Heart right ventricle (tissue), 16 donors: ENCODE results near the gene DOCK8. TPM values are rescaled to one million over a fixed set of nuclear protein-coding genes. Genes with fewer than 3 reads are reported as not detected.
"Not testable (repeated sequence)": the region's sequence is repeated elsewhere in the genome, so short reads cannot be mapped to it uniquely, and the experiment has no call there.

Experiments
- ATAC-seq, 8 donors: fragments of 200-7000 bp; cut with Tn5 transposase; one replicate each; pipeline ENCODE4 v1.9.1; 2020; ENCODE audit warnings: mild to moderate bottlenecking in 8 of 8, moderate library complexity in 8 of 8, moderate number of reproducible peaks in 1 of 8
- DNase-seq, 2 donors: peaks; one replicate each; pipeline ENCODE4 v3.0.0-alpha.2; 2020
- H3K27ac ChIP-seq, 10 donors: fragments of 200-600 bp; sonication (generic) in 2 of 10; one replicate each; pipeline versions ENCODE4 v1.5.0 to v1.8.0; 2020 to 2022; ENCODE audit warnings: mild to moderate bottlenecking in 3 of 10
- H3K27me3 ChIP-seq, 7 donors: fragments of 200-600 bp; one replicate each; pipeline ENCODE4 v1.8.0; 2021 to 2022; ENCODE audit warnings: mild to moderate bottlenecking in 2 of 7
- H3K36me3 ChIP-seq, 9 donors: fragments of 200-600 bp; sonication (generic) in 1 of 9; one replicate each; pipeline versions ENCODE4 v1.5.0 to v1.8.0; 2020 to 2022; ENCODE audit warnings: mild to moderate bottlenecking in 2 of 9
- H3K4me1 ChIP-seq, 9 donors: fragments of 200-600 bp; sonication (generic) in 1 of 9; one replicate each; pipeline versions ENCODE4 v1.5.0 to v1.8.0; 2020 to 2022; ENCODE audit warnings: mild to moderate bottlenecking in 4 of 9
- H3K4me3 ChIP-seq, 10 donors: fragments of 200-600 bp; sonication (generic) in 2 of 10; one replicate each; pipeline versions ENCODE4 v1.5.0 to v1.8.0; 2020 to 2022; ENCODE audit warnings: mild to moderate bottlenecking in 7 of 10, moderate library complexity in 2 of 10
- H3K9me3 ChIP-seq, 11 donors: fragments of 200-600 bp in 10 of 11; sonication (generic) in 2 of 11; one replicate each; pipeline versions ENCODE4 v1.5.0 to v1.8.0; 2013 to 2022; ENCODE audit warnings: mild to moderate bottlenecking in 2 of 11, control low read depth in 1 of 11, moderate library complexity in 1 of 11
- WGBS, 2 donors: extraction: QIAGEN DNeasy Blood & Tissue Kit; methylation state at CpG; one replicate each; pipeline ENCODE4 v1.1.7; 2013; ENCODE audit warnings: inconsistent platforms in 1 of 2; 5-methylcytosine and 5-hydroxymethylcytosine counted together
- intact Hi-C, 10 donors: fragments of 100-400 bp; cut with DNase I; formaldehyde crosslinking; loops; one replicate each; pipeline versions ENCODE4 v1.11.1 to v1.14.2; 2022
- polyA plus RNA-seq, 2 donors: library from polyadenylated mRNA; stranded (reverse); fragments of 200-250 nt; gene quantifications; one replicate each; pipeline ENCODE4 v1.2.3, GENCODE V29; 2013
- total RNA-seq, 10 donors: library from RNA; stranded (reverse); fragmentation: NEBNext Ultra II Directional in 3 of 10; extraction: Animal tissue kit (Norgen Biotek cat#: 25700) in 3 of 10; gene quantifications; one replicate each; pipeline versions ENCODE4 v1.2.1 to v1.2.4, GENCODE V29; 2021 to 2023
- TF ChIP-seq, protein P1 (sequence below), 9 donors: fragments of 200-600 bp; sonication (generic) in 2 of 9; IDR thresholded peaks; one replicate each; pipeline versions ENCODE4 v1.5.0 to v1.8.0; 2021 to 2022; ENCODE audit warnings: antibody characterized with exemption in 9 of 9, mild to moderate bottlenecking in 5 of 9, moderate library complexity in 1 of 9
- donor health status: Arrhythmogenic right ventricular cardiomyopathy.
- donor health status: ischemic (EF 13 %, LVEDD 7.1; RV severe dilation, severe dysfunction).
- donor health status: healthy with polysubstance abuse.
- donor health status: DM: no; HTN: yes; CAD: no.
- donor health status: DM: no; HTN: no; CAD: no.
- donor health status: ischemic (EF 25% LVEDD 6.9; RV normal size, moderate dysfunction).
- donor health status: ischemic (EF 25% LVEDD 5.7; RV mildly dilated, moderate dysfunction).
- donor health status: healthy.
- donor health status: DM: yes; HTN: yes; CAD: no.
- donor health status: Ischemic cardiomyopathy.
- donor health status: ischemic (EF 35%, LVEDD 5.7; RV mildly dilated, moderate dysfunction).
- donor health status: nonischemic (EF 11% LVEDD 7.7; RV severe dilation, severe dysfunction).
- donor health status: DM: yes; HTN: yes; CAD: no.
- donor health status: PGD.
- donor health status: ischemic (EF 29% LVEDD 5.4; RV normal size, mild dysfunction).
- donor health status: nonischemic (EF 23%, LVEDD 6.1; RV moderate dilation, normal function).

DOCK8 gene
- total and polyA plus RNA-seq, 12 donors: 0.83 to 24.3 (median 2.7) TPM

DNA sequence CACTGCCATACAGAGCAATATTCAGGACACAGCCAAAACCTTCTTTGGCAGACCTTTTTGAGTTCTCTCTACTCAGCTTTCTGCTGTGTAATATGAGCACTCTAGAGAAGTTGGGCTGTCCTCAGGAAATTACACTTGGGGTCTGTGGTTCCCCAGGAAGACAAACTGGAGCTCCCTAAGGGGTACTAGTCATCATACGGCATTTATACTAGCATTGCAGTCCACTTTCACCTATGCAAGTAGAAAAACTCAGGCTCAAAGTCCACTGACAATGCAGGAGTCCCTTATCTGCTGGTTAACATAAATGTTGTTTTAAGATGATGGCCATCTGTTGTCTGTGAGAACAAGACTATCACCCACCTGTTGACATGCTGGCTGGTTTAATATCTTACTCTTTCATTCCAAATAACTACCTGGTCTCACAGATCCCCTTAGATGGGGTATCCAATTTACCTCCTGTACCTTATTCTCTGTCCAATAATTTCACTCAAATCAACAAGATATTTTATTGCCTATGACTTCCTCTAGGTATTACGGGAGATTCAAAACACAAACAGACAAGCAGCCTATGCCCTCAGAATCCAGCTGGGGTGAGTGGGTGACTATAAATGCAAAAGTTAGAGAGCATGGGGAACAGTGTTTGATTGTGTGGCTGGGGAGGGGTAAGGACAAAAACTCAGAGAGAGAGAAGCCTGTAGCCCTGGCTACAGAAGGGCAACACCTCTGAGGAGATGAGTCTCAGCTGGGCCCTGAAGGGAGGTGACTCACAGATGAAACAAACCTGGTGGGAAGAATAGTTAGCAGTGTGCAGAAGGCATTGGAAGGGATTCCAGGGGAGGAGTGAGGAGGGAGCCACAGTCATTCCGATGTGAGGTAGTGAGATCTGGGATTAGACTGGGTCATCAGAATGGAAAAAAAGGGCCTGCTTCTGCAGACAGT is 10.2 kb downstream of the DOCK8 start:
- no peak for DNase-seq
- Histone ChIP-seq H3K36me3 (no peaks in the 10 kb centered on the region), H3K27me3 (peaks cover 0 to 12% (median 0%) of the 10 kb centered on the region in 7 donors), H3K4me3 (no peak overlapping the region), H3K9me3 (peaks cover 0 to 11% (median 0%) of the 10 kb centered on the region in 11 donors), H3K4me1 (peaks cover 0 to 73% (median 0%) of the 10 kb centered on the region in 9 donors), H3K27ac (peak overlapping the region in 1 of 10 donors; percentile 12)
- intact Hi-C loops: loop anchor here in 1 of 10 donors (10.0 kb wide), 1 partner anchor 70 kb away; no protein-coding TSS in a partner anchor
- 63 to 64% methylated on average over 3 of the region's 3 CpGs for WGBS, 2 donors
- TF ChIP-seq, protein P1, sequence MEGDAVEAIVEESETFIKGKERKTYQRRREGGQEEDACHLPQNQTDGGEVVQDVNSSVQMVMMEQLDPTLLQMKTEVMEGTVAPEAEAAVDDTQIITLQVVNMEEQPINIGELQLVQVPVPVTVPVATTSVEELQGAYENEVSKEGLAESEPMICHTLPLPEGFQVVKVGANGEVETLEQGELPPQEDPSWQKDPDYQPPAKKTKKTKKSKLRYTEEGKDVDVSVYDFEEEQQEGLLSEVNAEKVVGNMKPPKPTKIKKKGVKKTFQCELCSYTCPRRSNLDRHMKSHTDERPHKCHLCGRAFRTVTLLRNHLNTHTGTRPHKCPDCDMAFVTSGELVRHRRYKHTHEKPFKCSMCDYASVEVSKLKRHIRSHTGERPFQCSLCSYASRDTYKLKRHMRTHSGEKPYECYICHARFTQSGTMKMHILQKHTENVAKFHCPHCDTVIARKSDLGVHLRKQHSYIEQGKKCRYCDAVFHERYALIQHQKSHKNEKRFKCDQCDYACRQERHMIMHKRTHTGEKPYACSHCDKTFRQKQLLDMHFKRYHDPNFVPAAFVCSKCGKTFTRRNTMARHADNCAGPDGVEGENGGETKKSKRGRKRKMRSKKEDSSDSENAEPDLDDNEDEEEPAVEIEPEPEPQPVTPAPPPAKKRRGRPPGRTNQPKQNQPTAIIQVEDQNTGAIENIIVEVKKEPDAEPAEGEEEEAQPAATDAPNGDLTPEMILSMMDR (IDR thresholded peaks at IDR 0.05): no peak
- no peak for ATAC-seq

- Histone ChIP-seq H3K4me3 (no peak overlapping the region), H3K27me3 (peaks cover 0 to 5% (median 0%) of the 10 kb centered on the region in 7 donors), H3K4me1 (peaks cover 0 to 42% (median 0%) of the 10 kb centered on the region in 9 donors), H3K9me3 (peaks cover 0 to 11% (median 0%) of the 10 kb centered on the region in 11 donors), H3K27ac (peak overlapping the region in 1 of 10 donors; percentile 26), H3K36me3 (no peaks in the 10 kb centered on the region)
- peak in 1 of 8 donors; percentile 45 for ATAC-seq
- intact Hi-C loops: loop anchor here in 1 of 10 donors (10.0 kb wide), 1 partner anchor 67 kb away; no protein-coding TSS in a partner anchor
- 67 to 69% methylated on average over 3 of the region's 3 CpGs for WGBS, 2 donors
- TF ChIP-seq, protein P1 (IDR thresholded peaks at IDR 0.05): no peak
- no peak for DNase-seq
Observed at GRCh38 chr9:227860-228259, 13.2 kb downstream of the DOCK8 start.

DNA sequence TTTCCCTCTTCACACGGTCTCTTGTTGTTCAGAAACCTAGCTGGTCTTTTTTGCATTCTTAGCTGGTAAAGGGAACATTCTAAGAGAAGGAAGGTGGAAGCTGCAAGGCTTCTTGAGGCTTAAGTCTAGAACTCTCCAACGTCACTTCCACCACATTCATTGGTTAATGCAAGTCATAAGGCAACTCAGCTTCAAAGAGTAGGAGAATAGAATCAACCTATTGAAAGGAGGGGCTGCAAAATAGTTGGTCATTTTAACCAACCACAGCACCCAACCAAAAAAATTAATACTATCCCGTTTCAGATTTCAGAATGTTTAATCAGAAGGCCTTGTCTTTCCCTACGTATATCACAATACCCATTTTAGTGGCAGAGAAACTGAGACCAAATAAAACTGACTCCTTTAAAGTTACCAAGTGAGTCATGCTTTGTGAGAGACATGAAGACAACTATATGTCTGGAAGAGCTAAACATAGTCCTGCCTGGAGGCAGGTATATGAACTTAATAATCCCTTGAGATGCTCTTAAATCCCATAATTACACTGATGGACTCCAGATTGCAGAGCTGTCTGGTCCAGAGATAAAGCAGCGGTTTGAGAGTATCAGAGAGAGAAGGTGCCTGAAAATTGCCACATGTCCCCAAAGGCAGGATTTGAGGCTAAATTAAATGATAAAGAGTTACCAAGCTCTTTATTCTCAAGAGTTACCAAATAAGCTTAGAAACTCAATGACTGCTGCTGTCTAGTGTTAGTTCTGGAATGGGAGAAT is 14.4 kb downstream of the DOCK8 start:
- Histone ChIP-seq H3K9me3 (peaks cover 0 to 16% (median 1%) of the 10 kb centered on the region in 11 donors), H3K27ac (no peak overlapping the region), H3K27me3 (no peaks in the 10 kb centered on the region), H3K4me1 (peaks cover 0 to 30% (median 0%) of the 10 kb centered on the region in 9 donors), H3K36me3 (no peaks in the 10 kb centered on the region), H3K4me3 (no peak overlapping the region)
- intact Hi-C loops: loop anchor here in 1 of 10 donors (10.0 kb wide), 1 partner anchor 66 kb away; no protein-coding TSS in a partner anchor
- ATAC-seq (no peak), DNase-seq (no peak)
- TF ChIP-seq, protein P1 (IDR thresholded peaks at IDR 0.05): no peak
- 80% methylated on average over 5 of the region's 5 CpGs for WGBS, 2 donors

GRCh38 chr9:231625-232024 is 17.0 kb downstream of the DOCK8 start:
- H3K27ac ChIP-seq, H3K27me3 ChIP-seq, H3K36me3 ChIP-seq, DNase-seq, ATAC-seq, H3K4me3 ChIP-seq, intact Hi-C loops: not testable (repeated sequence)
- WGBS, 2 donors: 45 to 62% methylated on average over 1 of the region's 1 CpG
- H3K4me1 ChIP-seq: peaks cover 0 to 14% (median 0%) of the 10 kb centered on the region in 9 donors
- H3K9me3 ChIP-seq: peaks cover 0 to 27% (median 3%) of the 10 kb centered on the region in 11 donors

- H3K36me3 ChIP-seq, intact Hi-C loops, ATAC-seq, H3K4me3 ChIP-seq, DNase-seq, H3K27me3 ChIP-seq, H3K27ac ChIP-seq: not testable (repeated sequence)
- no CpG with 5 or more reads among the region's 1 CpG for WGBS, 2 donors
- Histone ChIP-seq H3K9me3 (peaks cover 0 to 24% (median 3%) of the 10 kb centered on the region in 11 donors), H3K4me1 (peaks cover 0 to 14% (median 0%) of the 10 kb centered on the region in 9 donors)
Observed at GRCh38 chr9:233708-234107, 19.0 kb downstream of the DOCK8 start.
